Inflammatory macrophage (primary cell): ENCODE data around the gene MEGF6.

ENCODE experiments used
- DNase-seq, 2 donors: peaks; one replicate each; pipeline ENCODE4 v3.0.0-alpha.2; 2020 to 2022

The MEGF6 gene

GRCh38 chr1:3499611-3500010, 111.7 kb downstream of the MEGF6 start:
- DNase-seq, result no peak

DNA sequence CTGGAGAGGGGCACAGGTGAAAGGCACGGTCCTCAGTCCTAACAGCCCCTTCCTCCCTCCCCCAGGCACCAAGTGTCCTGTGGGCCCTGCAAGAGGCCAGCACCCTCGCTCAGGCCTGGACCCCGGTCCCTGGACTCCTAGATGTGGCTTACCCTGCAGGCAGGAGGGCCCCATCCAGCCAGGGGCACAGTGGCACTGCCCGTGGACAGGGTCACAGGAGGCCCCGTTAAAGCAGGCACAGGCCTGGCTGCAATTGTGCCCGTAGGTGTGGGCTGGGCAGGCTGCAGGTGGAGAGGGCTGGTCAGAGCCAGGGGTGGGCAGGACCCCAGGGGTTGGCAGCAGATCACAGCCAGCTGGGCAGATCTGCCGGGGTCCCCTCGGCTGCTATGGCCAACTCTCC, 112.3 kb downstream of the MEGF6 start:
- no peak for DNase-seq

- no peak for DNase-seq
These were observed 112.9 kb downstream of the MEGF6 start for GRCh38 chr1:3498246-3498930.

- DNase-seq, result no peak
These were observed 113.8 kb downstream of the MEGF6 start for GRCh38 chr1:3497521-3497920.

GRCh38 chr1:3496916-3497315, 114.4 kb downstream of the MEGF6 start:
- DNase-seq, result no peak

DNA sequence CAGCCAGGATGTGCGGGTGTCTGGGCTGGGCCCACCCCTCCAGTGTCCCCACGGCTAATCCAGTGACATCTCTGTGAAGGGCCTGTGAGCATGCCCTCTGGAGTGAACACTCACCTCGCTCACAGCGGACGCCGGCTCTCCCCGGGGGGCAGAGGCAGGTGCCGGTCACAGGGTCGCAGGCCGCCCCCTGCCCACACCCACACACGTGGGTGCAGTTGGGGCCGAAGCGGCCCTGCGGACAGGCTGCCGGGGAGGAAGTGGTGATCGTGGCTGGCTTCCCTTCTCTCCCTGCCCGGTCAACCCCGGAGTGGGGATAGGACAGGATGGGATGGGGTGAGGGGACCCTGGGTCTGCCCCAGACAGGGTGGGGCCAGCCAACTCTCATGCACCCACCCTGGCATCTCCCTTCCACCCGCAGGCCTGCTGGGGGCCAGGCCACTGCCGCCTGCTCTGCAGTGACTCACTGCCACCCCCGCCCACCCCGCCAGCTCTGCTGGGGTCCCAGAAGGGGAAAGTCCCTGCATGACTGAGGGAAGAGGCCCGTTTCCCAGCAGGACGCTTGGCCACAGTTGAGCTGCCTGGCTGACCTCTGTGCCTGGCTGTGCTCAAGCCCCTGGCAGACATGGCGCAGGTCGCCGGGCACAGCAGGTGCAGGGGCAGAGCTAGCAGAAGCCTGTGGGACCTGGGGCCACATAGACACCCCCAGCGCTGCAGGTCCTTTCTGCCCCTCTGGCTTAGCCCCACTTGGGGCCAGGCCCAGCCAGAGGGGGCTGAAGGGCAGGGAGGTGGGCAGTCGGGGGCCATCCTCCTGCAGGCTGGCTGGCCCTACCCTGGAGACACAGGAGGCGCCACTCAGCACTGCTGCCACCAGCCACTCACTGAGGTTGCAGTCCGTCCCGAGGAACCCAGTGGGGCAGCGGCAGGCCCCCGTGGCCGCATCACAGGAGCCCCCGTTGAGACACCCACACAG, 115.2 kb downstream of the MEGF6 start:
- peak; percentile 22 to 49 for DNase-seq

GRCh38 chr1:3494321-3495308, 116.7 kb downstream of the MEGF6 start:
- DNase-seq, result no peak

GRCh38 chr1:3492545-3493246, 118.6 kb downstream of the MEGF6 start:
- DNase-seq, result no peak

- peak; percentile 68 to 71 for DNase-seq
These were observed 119.7 kb downstream of the MEGF6 start for GRCh38 chr1:3491291-3492246.

- no peak for DNase-seq
These were observed 121.1 kb downstream of the MEGF6 start for GRCh38 chr1:3490046-3490745.

- no peak for DNase-seq
These were observed 122.9 kb downstream of the MEGF6 start for GRCh38 chr1:3488432-3488831.

GRCh38 chr1:3485016-3485415, 126.3 kb downstream of the MEGF6 start:
- no peak for DNase-seq

DNA sequence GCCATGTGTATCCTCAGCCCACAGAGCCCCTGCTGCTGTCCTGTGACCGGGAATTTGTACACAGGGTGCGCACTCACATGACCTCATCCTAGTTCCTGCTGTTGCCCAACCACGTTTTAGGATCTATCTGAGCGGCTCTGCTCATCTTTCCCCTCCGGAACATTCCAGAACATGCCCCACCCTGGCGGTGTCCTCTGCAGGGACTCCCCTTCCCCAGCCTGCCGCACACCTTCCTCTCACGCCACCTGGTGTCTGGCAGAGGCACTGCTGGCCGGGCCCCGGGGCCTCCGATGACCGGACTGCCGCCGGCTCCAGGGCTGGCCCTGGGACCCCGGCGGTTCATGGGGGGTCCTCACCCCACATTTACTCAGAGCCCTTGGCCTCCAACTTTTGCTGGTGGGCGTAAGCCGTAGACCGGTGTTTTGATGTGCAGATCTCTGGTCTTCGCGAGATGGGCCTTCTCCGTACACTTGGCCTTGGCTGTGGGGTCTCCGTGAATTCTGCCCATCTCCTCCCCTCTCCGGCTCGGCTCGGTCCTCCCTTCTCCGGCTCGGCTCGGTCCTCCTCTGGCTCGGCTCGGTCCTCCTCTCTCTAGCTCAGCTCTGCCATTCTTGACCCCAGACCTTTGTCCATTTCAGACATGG, 127.4 kb downstream of the MEGF6 start:
- peak in 1 of 2 donors; percentile 18 for DNase-seq

DNA sequence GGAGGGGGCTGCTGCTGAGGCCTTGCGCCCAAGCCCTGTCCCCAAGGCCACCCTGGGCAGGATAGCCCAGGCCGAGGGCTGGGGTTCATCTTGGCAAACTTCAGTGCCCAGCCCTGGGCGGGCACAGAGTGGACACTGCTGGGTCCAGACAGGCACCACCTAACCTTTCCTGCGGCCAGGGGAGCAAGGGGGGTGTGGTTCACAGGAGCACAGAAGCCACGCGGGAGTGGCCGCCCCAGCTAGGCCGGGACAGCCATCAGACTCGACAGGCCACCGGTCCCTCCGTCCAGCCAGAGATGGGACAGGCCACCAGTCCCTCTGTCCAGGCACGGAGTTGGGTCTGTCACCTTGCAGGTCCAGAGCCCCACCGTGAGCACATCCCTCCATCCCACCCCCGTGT, 127.9 kb downstream of the MEGF6 start:
- no peak for DNase-seq

GRCh38 chr1:3482378-3482849, 128.9 kb downstream of the MEGF6 start:
- DNase-seq, result no peak

- no peak for DNase-seq
These were observed 129.4 kb downstream of the MEGF6 start for GRCh38 chr1:3481836-3482375.

DNA sequence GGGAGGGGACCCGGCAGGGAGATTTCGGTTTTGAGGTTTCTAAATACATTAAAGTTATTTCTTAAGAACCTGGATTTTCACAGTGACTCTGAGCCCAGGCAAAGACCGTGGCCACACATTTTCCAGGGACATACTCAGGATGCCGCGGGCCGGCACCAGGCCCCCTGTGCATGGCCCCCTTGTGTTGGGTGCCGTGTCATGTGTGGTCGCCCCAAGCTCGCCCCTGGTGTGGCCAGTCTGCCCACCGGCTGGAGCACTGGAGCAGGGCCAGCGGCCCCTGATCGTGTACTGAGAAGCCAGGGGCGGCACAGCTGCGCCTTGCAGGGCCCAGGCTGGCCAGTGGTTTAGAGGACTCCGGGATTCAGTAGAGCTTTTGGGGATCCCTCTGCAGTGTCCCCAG, 130.3 kb downstream of the MEGF6 start:
- DNase-seq, result no peak

DNA sequence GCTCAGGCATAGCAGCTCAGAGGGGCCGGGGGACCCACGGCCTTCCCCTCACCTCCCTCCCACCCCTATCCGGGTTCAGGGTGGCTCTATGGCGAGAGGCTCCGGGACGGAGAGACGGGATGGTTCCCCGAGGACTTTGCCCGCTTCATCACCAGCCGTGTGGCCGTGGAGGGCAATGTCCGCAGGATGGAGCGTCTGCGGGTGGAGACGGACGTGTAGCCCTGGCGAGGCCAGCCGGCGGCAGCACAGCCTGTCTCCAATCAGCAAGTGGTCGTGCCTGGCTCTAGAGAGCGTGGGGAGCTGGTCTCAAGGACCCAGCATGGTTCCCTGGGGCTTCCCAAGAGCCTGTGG, 131.0 kb downstream of the MEGF6 start:
- DNase-seq, result no peak
